Nephron progenitor cell (in vitro differentiated cells): Measurements from ENCODE around the gene SMC6.

Source experiments
- DNase-seq: peaks from one replicate; pipeline ENCODE4 v3.0.0; 2021
- H3K27ac Mint-ChIP-seq: 2 replicates; pipeline ENCODE4 v1.8.0; 2021; ENCODE audit warnings: mild to moderate bottlenecking, moderate library complexity, mixed read lengths
- H3K27me3 Mint-ChIP-seq: 2 replicates; pipeline ENCODE4 v1.8.0; 2021; ENCODE audit warnings: mild to moderate bottlenecking, low read depth, mixed read lengths; ENCODE audit not compliant: poor library complexity
- H3K36me3 Mint-ChIP-seq: 2 replicates; pipeline ENCODE4 v1.8.0; 2021; ENCODE audit warnings: low read depth, mixed read lengths
- H3K4me1 Mint-ChIP-seq: 2 replicates; pipeline ENCODE4 v1.8.0; 2021; ENCODE audit warnings: mixed read lengths
- H3K4me3 Mint-ChIP-seq: 2 replicates; pipeline ENCODE4 v1.8.0; 2021; ENCODE audit warnings: mild to moderate bottlenecking, moderate library complexity, mixed read lengths
- H3K9me3 Mint-ChIP-seq: 2 replicates; pipeline ENCODE4 v1.8.0; 2021; ENCODE audit warnings: mild to moderate bottlenecking, moderate library complexity, mixed read lengths
- TF ChIP-seq, protein P1 (sequence below): fragments of 200-600 bp; sonication (generic); IDR thresholded peaks from 2 replicates; pipeline ENCODE4 v1.5.0; 2021; ENCODE audit warnings: antibody characterized with exemption

SMC6 gene

DNA sequence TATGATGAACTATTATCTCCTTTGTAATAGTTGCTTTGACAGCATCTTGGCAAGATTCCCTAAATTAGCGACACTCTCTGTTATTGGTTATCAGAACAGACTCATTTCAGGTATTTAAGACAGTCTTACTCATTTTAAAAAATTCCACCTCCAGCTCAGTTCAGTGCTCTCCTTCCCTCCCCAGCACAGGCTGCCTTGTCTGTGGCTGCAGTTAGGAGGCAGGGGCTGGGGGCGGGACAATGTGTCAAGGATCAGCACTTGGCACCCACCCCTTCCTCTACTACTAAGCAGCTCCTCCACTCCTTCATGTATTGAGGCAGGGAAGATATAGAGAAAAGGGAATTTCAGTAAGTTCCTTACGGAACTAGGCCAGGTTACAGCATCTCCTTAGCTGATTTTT is 128.2 kb downstream of the SMC6 start:
- Mint-ChIP-seq H3K36me3 (no peaks in the 10 kb centered on the region), H3K4me3 (no peak overlapping the region), H3K27me3 (peaks cover 5% of the 10 kb centered on the region), H3K4me1 (no peaks in the 10 kb centered on the region), H3K9me3 (peaks cover 20% of the 10 kb centered on the region), H3K27ac (no peak overlapping the region)
- TF ChIP-seq, protein P1, sequence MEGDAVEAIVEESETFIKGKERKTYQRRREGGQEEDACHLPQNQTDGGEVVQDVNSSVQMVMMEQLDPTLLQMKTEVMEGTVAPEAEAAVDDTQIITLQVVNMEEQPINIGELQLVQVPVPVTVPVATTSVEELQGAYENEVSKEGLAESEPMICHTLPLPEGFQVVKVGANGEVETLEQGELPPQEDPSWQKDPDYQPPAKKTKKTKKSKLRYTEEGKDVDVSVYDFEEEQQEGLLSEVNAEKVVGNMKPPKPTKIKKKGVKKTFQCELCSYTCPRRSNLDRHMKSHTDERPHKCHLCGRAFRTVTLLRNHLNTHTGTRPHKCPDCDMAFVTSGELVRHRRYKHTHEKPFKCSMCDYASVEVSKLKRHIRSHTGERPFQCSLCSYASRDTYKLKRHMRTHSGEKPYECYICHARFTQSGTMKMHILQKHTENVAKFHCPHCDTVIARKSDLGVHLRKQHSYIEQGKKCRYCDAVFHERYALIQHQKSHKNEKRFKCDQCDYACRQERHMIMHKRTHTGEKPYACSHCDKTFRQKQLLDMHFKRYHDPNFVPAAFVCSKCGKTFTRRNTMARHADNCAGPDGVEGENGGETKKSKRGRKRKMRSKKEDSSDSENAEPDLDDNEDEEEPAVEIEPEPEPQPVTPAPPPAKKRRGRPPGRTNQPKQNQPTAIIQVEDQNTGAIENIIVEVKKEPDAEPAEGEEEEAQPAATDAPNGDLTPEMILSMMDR, result no peak
- DNase-seq, result no peak

GRCh38 chr2:17621781-17622180 is 131.8 kb downstream of the SMC6 start:
- Mint-ChIP-seq H3K27ac (no peak overlapping the region), H3K27me3 (peaks cover 5% of the 10 kb centered on the region), H3K36me3 (no peaks in the 10 kb centered on the region), H3K9me3 (peaks cover 12% of the 10 kb centered on the region), H3K4me3 (no peak overlapping the region), H3K4me1 (peaks cover 7% of the 10 kb centered on the region)
- TF ChIP-seq, protein P1, result no peak
- DNase-seq, result no peak

DNA sequence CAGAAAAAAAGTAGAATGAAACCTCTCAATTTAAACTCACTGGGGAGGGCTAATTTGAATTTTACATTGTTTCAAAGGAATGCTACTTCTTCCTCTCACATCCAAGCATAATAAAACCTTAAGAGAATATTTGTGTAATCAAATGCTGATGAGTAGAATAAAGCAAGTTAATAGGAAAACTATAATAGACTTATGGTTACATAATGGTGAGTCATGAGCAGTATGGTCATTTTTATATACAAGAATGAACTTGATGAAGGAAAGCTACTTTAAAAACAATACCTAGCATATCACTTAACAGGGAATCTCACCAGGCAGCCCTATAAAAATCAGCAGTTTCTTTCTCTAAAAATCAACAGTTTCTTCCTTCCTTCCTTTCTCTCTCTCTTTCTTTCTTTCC is 132.8 kb downstream of the SMC6 start:
- H3K9me3 Mint-ChIP-seq, result peaks cover 12% of the 10 kb centered on the region

GRCh38 chr2:17620280-17620679 is 133.3 kb downstream of the SMC6 start:
- Mint-ChIP-seq H3K9me3 (peaks cover 12% of the 10 kb centered on the region), H3K4me1 (peaks cover 7% of the 10 kb centered on the region), H3K36me3 (no peaks in the 10 kb centered on the region), H3K27ac (no peak overlapping the region), H3K27me3 (peaks cover 5% of the 10 kb centered on the region), H3K4me3 (no peak overlapping the region)
- no peak for DNase-seq
- TF ChIP-seq, protein P1, result no peak

More for the DNA sequence above, 132.8 kb downstream of the SMC6 start:
- no peak for DNase-seq
- no peaks in the 10 kb centered on the region for H3K36me3 Mint-ChIP-seq
- no peak overlapping the region for H3K4me3 Mint-ChIP-seq
- H3K27me3 Mint-ChIP-seq, result peaks cover 5% of the 10 kb centered on the region
- no peak overlapping the region for H3K27ac Mint-ChIP-seq
- H3K4me1 Mint-ChIP-seq, result peaks cover 7% of the 10 kb centered on the region
- TF ChIP-seq, protein P1, result no peak

DNA sequence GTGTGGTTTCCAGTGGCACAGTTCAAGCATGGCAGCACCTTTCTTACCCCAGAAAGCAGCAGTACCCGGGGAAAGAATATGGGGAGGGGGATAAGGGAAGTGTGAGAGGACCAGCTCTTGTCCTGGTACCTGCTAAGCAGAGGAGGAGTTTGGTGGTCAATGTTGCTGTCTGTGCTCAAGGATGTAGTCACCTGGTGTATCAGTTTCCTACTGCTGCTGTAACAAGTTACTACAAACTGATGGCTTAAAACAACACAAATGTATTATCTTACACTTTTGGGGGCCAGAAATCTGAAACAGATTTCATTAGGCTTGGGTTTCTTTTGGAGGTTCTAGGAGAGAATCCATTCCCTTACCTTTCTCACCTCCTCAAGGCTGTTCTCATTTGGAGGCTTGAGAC is 135.7 kb downstream of the SMC6 start:
- Mint-ChIP-seq H3K27me3 (peaks cover 5% of the 10 kb centered on the region), H3K36me3 (no peaks in the 10 kb centered on the region), H3K27ac (no peak overlapping the region), H3K4me1 (peaks cover 7% of the 10 kb centered on the region), H3K4me3 (no peak overlapping the region), H3K9me3 (no peaks in the 10 kb centered on the region)
- DNase-seq, result no peak
- TF ChIP-seq, protein P1, result no peak

DNA sequence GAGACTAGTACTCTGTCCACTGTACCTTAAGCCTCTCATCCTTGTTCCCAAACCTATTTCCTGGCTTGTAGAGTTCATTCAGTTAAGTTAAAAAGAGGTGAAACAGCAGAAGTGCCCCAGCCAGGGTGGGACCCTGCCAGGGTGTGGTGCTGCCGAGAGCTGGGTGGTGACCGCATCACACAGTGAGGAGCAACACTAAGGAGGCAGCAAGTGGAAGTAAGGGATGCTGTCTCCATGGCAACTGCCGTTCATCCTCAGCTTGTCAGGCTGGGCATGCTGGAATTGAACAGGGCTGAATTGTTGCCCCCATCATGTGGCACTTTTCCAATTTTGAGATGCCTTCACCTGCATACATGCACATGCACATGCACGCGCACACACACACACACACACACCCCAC is 136.1 kb downstream of the SMC6 start:
- Mint-ChIP-seq H3K4me1 (peaks cover 7% of the 10 kb centered on the region), H3K9me3 (no peaks in the 10 kb centered on the region), H3K36me3 (no peaks in the 10 kb centered on the region), H3K27ac (no peak overlapping the region), H3K4me3 (no peak overlapping the region), H3K27me3 (peaks cover 8% of the 10 kb centered on the region)
- DNase-seq, result no peak
- TF ChIP-seq, protein P1, result no peak
